ENCODE measurements around the gene GPR157.

DNA sequence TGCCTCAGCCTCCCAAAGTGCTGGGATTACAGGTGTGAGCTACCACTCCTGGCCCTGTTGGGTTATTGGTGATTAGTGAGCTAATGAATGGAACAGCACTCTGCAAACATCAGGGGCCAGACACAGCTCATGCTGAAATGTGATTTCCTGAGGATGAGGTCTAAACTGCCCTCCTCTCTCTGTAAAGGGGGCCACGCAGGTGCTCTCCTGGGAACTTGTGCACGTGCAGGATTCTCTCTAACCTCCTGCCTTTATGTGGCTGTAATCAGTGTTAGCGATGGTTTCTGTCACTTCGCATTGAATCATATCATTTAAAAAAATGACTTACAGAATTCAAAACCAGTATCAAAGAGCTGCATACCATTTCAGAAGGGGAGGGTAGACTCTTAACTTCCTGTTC is 3.6 kb downstream of the GPR157 start:
- TF ChIP-seq, protein P1, sequence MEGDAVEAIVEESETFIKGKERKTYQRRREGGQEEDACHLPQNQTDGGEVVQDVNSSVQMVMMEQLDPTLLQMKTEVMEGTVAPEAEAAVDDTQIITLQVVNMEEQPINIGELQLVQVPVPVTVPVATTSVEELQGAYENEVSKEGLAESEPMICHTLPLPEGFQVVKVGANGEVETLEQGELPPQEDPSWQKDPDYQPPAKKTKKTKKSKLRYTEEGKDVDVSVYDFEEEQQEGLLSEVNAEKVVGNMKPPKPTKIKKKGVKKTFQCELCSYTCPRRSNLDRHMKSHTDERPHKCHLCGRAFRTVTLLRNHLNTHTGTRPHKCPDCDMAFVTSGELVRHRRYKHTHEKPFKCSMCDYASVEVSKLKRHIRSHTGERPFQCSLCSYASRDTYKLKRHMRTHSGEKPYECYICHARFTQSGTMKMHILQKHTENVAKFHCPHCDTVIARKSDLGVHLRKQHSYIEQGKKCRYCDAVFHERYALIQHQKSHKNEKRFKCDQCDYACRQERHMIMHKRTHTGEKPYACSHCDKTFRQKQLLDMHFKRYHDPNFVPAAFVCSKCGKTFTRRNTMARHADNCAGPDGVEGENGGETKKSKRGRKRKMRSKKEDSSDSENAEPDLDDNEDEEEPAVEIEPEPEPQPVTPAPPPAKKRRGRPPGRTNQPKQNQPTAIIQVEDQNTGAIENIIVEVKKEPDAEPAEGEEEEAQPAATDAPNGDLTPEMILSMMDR (conservative IDR thresholded peaks at IDR 0.05; ENCODE audit: low read depth in 2 of 2): no peak
- TF ChIP-seq EZH2 (IDR thresholded peaks at IDR 0.05; ENCODE audit: low read depth, unreplicated experiment): no peak
- no peak for TF ChIP-seq POLR2AphosphoS5 (IDR thresholded peaks at IDR 0.05; ENCODE audit: low read depth)
- TF ChIP-seq, protein P2, sequence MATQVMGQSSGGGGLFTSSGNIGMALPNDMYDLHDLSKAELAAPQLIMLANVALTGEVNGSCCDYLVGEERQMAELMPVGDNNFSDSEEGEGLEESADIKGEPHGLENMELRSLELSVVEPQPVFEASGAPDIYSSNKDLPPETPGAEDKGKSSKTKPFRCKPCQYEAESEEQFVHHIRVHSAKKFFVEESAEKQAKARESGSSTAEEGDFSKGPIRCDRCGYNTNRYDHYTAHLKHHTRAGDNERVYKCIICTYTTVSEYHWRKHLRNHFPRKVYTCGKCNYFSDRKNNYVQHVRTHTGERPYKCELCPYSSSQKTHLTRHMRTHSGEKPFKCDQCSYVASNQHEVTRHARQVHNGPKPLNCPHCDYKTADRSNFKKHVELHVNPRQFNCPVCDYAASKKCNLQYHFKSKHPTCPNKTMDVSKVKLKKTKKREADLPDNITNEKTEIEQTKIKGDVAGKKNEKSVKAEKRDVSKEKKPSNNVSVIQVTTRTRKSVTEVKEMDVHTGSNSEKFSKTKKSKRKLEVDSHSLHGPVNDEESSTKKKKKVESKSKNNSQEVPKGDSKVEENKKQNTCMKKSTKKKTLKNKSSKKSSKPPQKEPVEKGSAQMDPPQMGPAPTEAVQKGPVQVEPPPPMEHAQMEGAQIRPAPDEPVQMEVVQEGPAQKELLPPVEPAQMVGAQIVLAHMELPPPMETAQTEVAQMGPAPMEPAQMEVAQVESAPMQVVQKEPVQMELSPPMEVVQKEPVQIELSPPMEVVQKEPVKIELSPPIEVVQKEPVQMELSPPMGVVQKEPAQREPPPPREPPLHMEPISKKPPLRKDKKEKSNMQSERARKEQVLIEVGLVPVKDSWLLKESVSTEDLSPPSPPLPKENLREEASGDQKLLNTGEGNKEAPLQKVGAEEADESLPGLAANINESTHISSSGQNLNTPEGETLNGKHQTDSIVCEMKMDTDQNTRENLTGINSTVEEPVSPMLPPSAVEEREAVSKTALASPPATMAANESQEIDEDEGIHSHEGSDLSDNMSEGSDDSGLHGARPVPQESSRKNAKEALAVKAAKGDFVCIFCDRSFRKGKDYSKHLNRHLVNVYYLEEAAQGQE (IDR thresholded peaks at IDR 0.05; ENCODE audit: unreplicated experiment): no peak
- TF ChIP-seq, protein P3, sequence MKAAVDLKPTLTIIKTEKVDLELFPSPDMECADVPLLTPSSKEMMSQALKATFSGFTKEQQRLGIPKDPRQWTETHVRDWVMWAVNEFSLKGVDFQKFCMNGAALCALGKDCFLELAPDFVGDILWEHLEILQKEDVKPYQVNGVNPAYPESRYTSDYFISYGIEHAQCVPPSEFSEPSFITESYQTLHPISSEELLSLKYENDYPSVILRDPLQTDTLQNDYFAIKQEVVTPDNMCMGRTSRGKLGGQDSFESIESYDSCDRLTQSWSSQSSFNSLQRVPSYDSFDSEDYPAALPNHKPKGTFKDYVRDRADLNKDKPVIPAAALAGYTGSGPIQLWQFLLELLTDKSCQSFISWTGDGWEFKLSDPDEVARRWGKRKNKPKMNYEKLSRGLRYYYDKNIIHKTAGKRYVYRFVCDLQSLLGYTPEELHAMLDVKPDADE (IDR thresholded peaks at IDR 0.05): no peak
